Left lung (tissue), 10 donors: ENCODE results near the gene POU3F2. TPM values are rescaled to one million over a fixed set of nuclear protein-coding genes. Genes with fewer than 3 reads are reported as not detected.
A peak's percentile ranks its signal among the peaks of the same experiment; 100 is the strongest.

Experiments
- ATAC-seq: fragments of 200-7000 bp; cut with Tn5 transposase; one replicate; pipeline ENCODE4 v1.9.1; 2020; ENCODE audit warnings: moderate library complexity
- DNase-seq, 4 donors: peaks; one replicate each; pipeline ENCODE4 v3.0.0-alpha.2; 2013 to 2020
- H3K27ac ChIP-seq, 2 donors: fragments of 200-600 bp; sonication (generic) in 1 of 2; one replicate each; pipeline versions ENCODE4 v1.5.0 to v1.8.0; 2020 to 2021
- H3K27me3 ChIP-seq, 2 donors: fragments of 200-600 bp; sonication (generic) in 1 of 2; one replicate each; pipeline versions ENCODE4 v1.5.0 to v1.8.0; 2020 to 2021
- H3K36me3 ChIP-seq, 2 donors: fragments of 200-600 bp; sonication (generic) in 1 of 2; one replicate each; pipeline versions ENCODE4 v1.5.0 to v1.8.0; 2020 to 2021
- H3K4me1 ChIP-seq, 2 donors: fragments of 200-600 bp; one replicate each; pipeline ENCODE4 v1.8.0; 2021
- H3K4me3 ChIP-seq, 2 donors: fragments of 200-600 bp; sonication (generic) in 1 of 2; one replicate each; pipeline versions ENCODE4 v1.5.0 to v1.8.0; 2020 to 2021; ENCODE audit warnings: mild to moderate bottlenecking in 1 of 2
- H3K9me3 ChIP-seq, 2 donors: fragments of 200-600 bp; sonication (generic) in 1 of 2; one replicate each; pipeline versions ENCODE4 v1.5.0 to v1.8.0; 2020 to 2021
- intact Hi-C, 2 donors: fragments of 100-400 bp; cut with DNase I; formaldehyde crosslinking; loops; one replicate each; pipeline versions ENCODE4 v1.11.2 to v1.14.2; 2022
- polyA plus RNA-seq, 6 donors: library from polyadenylated mRNA; unstranded; fragments of 120-200 nt; gene quantifications; one replicate each; pipeline ENCODE4 v1.2.1, GENCODE V29; 2013; ENCODE audit not compliant: insufficient read length in 6 of 6
- total RNA-seq, 2 donors: library from RNA; stranded (reverse); fragmentation: NEBNext Ultra II Directional; extraction: Animal tissue kit (Norgen Biotek cat#: 25700); gene quantifications; one replicate each; pipeline ENCODE4 v1.2.1, GENCODE V29; 2021
- TF ChIP-seq, protein P1 (sequence below), 2 donors: fragments of 200-600 bp; sonication (generic) in 1 of 2; IDR thresholded peaks; one replicate each; pipeline versions ENCODE4 v1.5.0 to v1.8.0; 2021; ENCODE audit warnings: antibody characterized with exemption in 2 of 2
- donor health status: DM: no; HTN: yes; CAD: no.
- donor health status: DM: no; HTN: no; CAD: no.

Gene POU3F2
- total and polyA plus RNA-seq, 8 donors: 0.03 to 0.10 (median 0.07) TPM; not detected in 4

DNA sequence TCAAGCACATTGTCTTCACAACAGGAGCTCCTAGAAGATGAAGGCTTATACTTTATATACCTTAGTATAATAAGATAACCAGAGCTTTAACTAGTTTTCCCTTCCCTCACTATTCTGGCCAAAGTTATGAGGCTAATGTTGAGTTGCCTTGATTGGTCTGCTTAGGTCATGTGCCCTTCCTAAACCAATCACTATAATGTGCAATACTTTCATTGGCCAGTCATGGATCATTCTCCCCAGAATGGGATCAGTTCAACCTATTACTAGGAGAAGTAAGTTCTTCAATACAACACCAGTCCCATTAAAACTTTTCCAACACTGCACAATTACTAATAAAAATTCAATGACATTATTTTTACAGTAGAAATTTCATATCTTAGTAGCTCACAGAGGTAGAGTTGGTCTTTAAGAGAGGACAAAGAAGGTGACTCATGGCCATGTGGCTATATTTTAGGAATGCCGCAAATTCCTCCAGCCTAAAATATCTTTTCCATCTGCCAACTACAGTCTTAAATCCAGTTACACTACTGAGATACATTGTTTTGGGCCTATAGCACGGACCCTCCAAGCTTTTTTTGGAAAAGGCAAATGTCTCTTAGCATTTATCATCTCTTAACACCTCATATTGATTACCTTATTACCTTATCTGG, 12.5 kb upstream of the POU3F2 start:
- intact Hi-C loops: no loop called here
- Histone ChIP-seq H3K36me3 (no peaks in the 10 kb centered on the region), H3K27me3 (peaks cover 43 to 86% of the 10 kb centered on the region in 2 donors), H3K27ac (no peak overlapping the region), H3K9me3 (no peaks in the 10 kb centered on the region), H3K4me1 (peaks cover 0 to 9% of the 10 kb centered on the region in 2 donors), H3K4me3 (no peak overlapping the region)
- TF ChIP-seq, protein P1, sequence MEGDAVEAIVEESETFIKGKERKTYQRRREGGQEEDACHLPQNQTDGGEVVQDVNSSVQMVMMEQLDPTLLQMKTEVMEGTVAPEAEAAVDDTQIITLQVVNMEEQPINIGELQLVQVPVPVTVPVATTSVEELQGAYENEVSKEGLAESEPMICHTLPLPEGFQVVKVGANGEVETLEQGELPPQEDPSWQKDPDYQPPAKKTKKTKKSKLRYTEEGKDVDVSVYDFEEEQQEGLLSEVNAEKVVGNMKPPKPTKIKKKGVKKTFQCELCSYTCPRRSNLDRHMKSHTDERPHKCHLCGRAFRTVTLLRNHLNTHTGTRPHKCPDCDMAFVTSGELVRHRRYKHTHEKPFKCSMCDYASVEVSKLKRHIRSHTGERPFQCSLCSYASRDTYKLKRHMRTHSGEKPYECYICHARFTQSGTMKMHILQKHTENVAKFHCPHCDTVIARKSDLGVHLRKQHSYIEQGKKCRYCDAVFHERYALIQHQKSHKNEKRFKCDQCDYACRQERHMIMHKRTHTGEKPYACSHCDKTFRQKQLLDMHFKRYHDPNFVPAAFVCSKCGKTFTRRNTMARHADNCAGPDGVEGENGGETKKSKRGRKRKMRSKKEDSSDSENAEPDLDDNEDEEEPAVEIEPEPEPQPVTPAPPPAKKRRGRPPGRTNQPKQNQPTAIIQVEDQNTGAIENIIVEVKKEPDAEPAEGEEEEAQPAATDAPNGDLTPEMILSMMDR (IDR thresholded peaks at IDR 0.05): no peak
- ATAC-seq: no peak
- DNase-seq: no peak

DNA sequence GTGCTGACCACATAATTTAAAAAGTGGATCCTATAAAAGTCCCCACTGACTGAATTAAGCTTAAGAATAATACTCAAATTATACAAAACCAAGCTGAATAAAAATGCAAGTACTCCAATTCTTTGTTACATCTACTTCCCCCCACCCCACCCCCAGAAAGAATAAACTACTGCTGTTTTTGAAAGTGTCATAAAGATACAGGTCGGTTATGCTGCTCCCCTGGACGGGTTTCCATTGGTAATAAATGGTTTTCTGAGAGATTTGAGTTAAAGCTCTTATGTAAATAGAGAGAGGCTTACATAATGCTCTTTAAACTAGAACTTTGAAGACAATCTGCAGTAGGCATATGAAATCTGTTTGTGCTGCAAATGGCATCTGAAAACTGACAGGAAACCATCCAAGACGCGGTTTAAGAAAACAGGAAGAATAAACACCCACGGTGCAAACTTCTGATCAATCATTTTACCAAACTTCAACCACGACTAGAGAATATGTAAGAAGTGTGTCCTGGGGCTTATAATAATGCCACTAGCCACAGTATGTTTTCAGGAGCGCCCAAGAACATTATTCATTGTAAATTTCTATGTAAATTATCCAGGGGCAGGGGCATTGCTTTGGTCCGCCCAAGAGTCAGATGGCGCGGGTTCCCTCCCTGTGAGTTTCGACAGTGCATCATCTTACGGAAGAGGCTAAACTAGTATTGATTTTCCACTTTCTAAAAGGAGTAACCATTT, 10.8 kb upstream of the POU3F2 start:
- H3K4me3 ChIP-seq: no peak overlapping the region
- DNase-seq (no peak), ATAC-seq (no peak)
- H3K27me3 ChIP-seq: peaks cover 60 to 100% of the 10 kb centered on the region in 2 donors
- no peak overlapping the region for H3K27ac ChIP-seq
- TF ChIP-seq, protein P1 (IDR thresholded peaks at IDR 0.05): no peak
- H3K36me3 ChIP-seq: no peaks in the 10 kb centered on the region
- intact Hi-C loops: no loop called here
- H3K4me1 ChIP-seq: peaks cover 0 to 9% of the 10 kb centered on the region in 2 donors
- no peaks in the 10 kb centered on the region for H3K9me3 ChIP-seq

GRCh38 chr6:98824162-98824901, 10.0 kb upstream of the POU3F2 start:
- no peaks in the 10 kb centered on the region for H3K36me3 ChIP-seq
- intact Hi-C loops: no loop called here
- no peak overlapping the region for H3K4me3 ChIP-seq
- H3K9me3 ChIP-seq: no peaks in the 10 kb centered on the region
- H3K4me1 ChIP-seq: peaks cover 0 to 9% of the 10 kb centered on the region in 2 donors
- DNase-seq (peak in 1 of 4 donors; percentile 78), ATAC-seq (peak; percentile 38)
- H3K27me3 ChIP-seq: peaks cover 67 to 100% of the 10 kb centered on the region in 2 donors
- H3K27ac ChIP-seq: no peak overlapping the region
- TF ChIP-seq, protein P1 (IDR thresholded peaks at IDR 0.05): no peak

GRCh38 chr6:98824902-98825599, 9.3 kb upstream of the POU3F2 start:
- Histone ChIP-seq H3K4me1 (peaks cover 0 to 9% of the 10 kb centered on the region in 2 donors), H3K9me3 (no peaks in the 10 kb centered on the region), H3K4me3 (no peak overlapping the region), H3K36me3 (no peaks in the 10 kb centered on the region), H3K27me3 (peaks cover 74 to 100% of the 10 kb centered on the region in 2 donors), H3K27ac (no peak overlapping the region)
- no peak for DNase-seq
- no peak for ATAC-seq
- intact Hi-C loops: no loop called here
- TF ChIP-seq, protein P1 (IDR thresholded peaks at IDR 0.05): no peak
